Measurements from ENCODE around the gene CPT2.

DNA sequence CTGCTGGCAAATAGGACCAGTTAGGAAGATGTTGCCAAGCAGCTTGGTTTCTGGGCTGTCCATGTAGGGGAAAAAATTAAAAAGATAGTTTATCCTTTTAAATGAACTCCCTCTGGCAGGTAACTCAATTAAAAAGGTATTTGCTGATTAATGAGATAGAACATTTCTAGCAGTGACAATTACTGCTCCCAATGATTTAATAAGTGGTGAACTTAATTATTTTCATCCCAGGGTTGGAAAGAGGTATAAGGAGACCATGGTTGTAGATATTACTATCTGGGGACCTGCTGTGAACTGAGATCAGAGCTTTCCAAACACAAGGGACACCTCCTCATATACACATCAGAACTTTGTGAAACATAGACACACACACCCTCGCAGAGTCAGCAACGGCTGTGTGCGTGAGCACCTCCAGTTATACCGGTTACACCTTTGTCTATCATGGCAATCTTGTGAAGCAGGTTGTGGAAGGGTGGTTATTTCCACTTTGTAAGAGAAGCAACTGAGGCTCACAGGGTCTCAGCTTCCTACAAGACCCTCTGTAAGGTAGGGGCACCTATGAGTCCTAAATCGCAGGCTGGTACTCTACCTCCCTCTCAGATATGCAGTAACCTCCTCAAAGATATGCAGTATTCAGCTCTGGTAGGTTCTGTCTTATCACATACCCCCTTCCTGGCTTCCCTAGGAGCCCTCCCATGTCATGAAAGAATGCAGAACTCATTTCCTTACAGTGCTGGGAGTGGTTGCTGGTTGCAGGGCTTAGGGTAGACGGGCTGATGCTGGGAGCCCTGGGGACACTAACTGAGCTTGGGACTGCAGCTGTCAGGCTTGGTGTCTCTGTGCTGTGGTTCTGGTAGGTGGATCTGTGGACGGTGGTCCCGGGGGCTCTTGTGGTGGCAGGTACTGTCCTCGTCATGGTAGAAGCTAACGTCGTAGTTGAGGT, 60.2 kb downstream of the CPT2 start:
- TF ChIP-seq CTCF (IDR thresholded peaks at IDR 0.05) (no peak), POLR2A (IDR thresholded peaks at IDR 0.05) (no peak)
